GM21390 (cell line): ENCODE results near the gene CCN6.
"Not testable (repeated sequence)": the region's sequence is repeated elsewhere in the genome, so short reads cannot be mapped to it uniquely, and the experiment has no call there.

Source experiments
- ATAC-seq: cut with Tn5 transposase; IDR thresholded peaks from one replicate; pipeline ENCODE4 v1.9.1; 2021; ENCODE audit not compliant: unreplicated experiment

Gene CCN6

DNA sequence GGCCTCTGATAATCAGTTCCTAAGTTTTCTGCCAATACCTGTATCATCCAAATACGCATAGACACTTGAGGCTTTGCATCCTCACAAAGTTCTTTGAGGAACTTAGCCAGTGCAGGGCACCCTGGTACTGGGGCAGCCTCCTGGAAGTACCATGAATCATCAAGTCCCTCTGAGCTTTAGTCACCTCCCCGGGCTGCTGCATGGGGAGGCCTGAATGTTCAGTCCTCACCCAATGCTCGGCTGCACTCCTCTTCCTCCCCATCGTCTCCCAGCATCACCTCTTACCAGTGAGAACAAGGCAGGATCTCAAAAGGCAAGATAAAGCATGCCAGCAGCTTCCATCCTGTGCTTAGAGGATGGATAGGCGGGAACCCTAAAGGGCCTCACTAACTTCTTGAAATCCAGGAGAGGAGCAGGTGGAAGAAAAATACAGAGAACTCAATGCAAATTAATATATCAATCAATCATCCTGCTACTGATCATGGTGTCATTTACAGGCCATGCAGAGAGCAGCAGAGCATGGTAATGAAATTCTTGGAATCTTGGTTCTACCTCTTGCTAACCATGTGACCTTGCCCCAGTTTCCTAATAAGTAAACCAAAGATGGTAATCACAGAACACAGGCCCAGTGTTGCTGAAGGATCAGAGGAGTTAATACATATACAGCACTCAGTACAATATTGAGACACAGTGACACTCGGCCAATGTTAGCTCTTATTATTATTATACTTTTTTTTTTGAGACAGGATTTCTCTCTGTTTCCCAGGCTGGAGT lies 4.7 kb upstream of the CCN6 start:
- no peak for ATAC-seq

DNA sequence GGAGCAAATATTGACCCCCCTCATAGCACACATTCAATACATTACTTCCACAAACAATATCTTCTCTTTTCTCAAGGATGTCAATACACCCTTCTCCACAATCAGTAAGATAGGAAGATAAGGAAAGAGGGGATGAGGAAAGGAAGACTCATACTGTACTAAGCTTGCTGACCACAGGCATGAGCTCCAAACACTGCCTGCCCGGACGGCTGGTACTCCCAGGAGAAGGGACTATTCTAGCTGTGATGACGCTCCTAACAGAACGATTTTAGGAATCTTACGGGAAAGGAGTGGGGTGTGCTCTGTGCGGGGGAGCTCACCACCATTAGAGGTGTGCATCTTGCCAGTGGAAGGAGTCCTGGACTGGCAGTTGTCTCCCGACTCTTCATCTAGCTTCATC lies 3.9 kb upstream of the CCN6 start:
- no peak for ATAC-seq

DNA sequence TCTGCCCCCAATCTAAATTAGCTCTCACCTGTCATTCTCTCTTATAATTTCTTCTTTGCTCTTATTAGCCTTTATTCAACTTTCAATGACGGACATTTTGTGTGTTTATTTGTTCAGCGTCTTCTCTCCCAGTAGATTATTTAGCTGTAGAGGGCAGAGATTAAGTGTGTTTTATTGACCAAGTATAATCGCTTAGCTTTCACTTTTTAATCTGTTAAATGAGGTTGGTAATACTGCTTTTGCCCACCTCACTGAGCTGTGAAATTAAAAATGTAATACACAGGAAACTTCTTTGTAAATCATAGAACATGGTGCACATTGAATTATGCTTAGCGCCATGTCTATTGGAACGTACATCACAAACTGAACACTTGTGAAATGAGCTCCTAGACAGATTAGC lies 3.5 kb upstream of the CCN6 start:
- no peak for ATAC-seq

- ATAC-seq: not testable (repeated sequence)
Measured at GRCh38 chr6:112051251-112051740, 2.6 kb upstream of the CCN6 start.

DNA sequence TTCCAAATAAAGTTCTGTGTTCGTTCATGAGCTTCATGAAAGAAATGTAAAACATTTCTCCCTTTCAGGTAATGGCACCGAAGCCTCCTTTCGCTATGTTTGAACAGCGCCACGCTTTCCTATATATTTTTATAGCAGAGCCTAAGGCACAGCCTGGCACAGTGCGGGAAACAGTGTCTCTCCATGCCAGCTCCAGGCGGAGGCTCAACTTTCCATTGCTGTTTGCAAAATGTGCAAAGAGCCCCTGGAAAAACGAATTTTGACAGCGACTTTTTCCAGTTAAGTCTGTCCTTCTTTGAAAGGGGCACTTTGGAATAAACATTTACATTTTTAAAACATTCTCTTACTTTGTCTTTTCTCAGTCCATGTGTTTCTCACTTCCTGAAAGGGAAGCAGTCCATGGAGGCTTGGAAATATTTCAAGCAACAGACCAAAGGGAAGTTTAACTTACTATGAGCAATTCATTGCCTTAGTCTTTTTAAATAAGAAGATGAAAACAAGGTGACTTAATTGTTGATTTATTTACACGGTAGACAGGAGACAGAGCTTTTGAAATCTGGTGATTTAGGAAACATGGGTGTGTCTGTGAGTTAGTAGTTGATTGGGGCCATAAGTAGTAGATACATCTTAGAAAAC lies 769 bp downstream of the CCN6 start:
- no peak for ATAC-seq

- ATAC-seq: no peak
Measured at GRCh38 chr6:112058243-112059032, 4.5 kb downstream of the CCN6 start.

- no peak for ATAC-seq
Measured at GRCh38 chr6:112061605-112062004, 7.7 kb downstream of the CCN6 start.

- no peak for ATAC-seq
Measured at GRCh38 chr6:112062966-112063365, 9.1 kb downstream of the CCN6 start.

- no peak for ATAC-seq
Measured at GRCh38 chr6:112065426-112065986, 11.6 kb downstream of the CCN6 start.

GRCh38 chr6:112066606-112067005 lies 12.7 kb downstream of the CCN6 start:
- no peak for ATAC-seq

DNA sequence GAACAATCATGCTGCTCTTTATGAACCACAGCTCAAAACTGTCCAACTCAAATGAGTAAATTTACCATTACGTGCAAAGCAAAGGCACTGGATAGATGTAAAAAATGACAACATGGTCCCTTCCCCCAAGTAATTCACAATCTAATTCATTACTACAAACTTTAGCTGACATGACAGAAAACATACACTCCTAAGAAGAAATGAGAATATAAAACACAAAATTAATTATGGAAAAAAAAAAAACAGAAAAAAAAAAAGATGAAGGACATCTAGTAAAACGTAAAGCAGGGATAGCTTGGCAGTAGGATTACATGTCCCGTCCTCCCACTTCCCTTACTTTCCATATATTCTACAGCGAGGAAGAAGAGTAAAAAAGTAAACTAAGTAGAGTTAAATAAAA lies 27.7 kb downstream of the CCN6 start:
- no peak for ATAC-seq

DNA sequence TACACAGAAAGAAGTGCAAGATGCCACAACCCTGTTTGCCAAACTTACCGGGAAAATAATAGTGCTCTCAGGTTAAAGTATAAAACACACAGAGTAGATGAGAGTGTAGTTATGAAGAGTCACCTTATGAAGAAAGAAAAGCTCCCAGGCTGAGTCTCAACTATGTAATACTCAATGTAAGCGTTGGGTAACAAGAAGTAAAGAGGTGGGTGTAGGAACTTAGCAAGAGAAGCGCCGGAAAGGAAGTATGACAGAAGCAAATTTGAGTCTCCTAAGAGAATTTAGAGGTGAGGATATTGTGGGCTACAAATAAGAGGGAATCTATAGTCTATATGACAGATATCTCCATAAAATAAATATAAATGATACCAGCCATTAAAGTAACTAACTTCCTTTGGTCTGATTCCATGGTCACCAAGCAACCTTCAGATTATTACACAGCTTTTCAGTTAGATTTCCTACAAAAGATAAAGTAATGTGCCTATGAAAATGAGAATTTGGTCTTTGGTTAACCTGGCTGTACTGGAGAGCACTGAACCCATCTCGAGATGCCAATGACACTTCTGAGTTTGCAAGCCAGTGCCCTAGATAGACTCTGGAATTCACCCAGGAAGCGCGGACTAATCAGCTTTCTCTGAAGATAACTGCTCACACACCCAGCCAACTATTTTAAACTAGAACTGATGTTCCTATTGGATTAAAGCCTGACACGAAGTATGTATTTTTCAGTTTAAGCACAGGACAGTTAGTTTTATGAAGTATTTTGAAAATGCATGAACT lies 31.6 kb downstream of the CCN6 start:
- ATAC-seq: no peak

- peak; percentile 23 for ATAC-seq
Measured at GRCh38 chr6:112086744-112087135, 32.8 kb downstream of the CCN6 start.

DNA sequence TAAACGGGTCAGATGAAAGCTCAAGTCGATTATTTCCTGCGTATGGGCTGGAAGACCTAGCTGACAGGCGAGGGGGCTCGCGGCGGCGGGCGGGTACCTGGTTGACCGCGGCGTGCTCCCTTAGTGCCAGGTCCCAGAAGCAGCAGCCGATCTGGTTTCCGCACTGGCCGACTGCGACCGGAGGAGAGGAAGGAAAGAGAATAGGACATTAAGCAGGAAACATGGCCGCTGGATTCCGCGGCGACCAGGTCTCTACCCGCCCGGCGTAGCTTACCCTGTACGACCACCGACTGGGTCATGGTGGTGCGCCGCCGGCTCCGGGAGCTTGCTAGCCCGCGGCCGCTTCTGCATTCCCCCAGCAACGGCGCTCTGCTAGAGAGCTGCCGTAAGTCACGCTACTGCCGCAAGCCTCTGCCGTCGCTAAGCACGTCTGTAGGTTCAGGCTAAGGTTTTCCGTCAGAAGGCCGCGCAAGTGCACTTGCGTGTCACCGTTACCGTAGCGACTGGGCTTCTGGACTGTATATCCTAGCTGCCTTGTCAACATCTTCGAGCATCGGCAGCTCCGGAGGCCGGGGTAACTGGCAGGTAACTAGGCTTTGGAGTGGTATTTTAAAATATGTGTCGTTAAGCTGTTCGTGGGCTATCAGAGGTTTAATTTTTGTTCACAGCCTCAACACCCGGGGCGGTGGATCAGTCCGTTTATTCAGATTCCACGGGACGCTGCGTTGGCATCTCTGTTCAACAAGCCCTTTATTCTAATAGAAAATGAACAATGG lies 33.4 kb downstream of the CCN6 start, which contains the start of the genes FAM229B and TUBE1:
Gene FAM229B (plus strand): TSS at position 456 of the 776 bp plus-strand sequence. CDS start 11,693 bp downstream, outside the sequence.
Gene TUBE1 (minus strand): TSS at position 347 of the 776 bp plus-strand sequence. CDS start 48 bp downstream, at position 299.
- peak; percentile 97 for ATAC-seq

- ATAC-seq: no peak
Measured at GRCh38 chr6:112087916-112088315, 34.0 kb downstream of the CCN6 start.

DNA sequence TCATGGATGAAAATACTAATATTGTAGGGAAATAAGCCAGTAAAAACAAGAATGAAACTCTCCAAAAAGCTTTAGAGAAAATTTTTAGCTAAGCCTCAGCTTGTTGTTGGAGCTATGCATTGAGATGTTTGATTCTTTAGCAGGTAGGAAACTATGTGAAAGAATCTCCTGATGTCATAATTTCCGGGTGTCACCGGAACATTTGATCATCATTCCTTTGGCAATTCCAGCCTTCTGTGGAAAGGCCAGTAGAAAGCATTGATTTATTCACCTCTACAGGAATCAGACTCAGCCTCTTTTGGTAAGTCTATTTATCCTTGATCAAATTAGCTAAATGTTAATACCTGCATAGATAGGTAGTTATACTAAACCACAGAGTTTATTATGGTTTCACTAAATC lies 43.0 kb downstream of the CCN6 start:
- ATAC-seq: no peak

GRCh38 chr6:112100561-112100960 lies 46.7 kb downstream of the CCN6 start:
- no peak for ATAC-seq

DNA sequence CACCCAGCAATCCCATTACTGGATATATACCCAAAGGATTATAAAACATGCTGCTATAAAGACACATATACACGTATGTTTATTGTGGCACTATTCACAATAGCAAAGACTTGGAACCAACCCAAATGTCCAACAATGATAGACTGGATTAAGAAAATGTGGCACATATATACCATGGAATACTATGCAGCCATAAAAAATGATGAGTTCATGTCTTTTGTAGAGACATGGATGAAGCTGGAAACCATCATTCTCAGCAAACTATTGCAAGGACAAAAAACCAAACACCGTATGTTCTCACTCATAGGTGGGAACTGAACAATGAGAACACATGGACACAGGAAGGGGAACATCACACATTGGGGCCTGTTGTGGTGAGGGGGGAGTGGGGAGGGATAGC lies 52.1 kb downstream of the CCN6 start:
- not testable (repeated sequence) for ATAC-seq

- no peak for ATAC-seq
Measured at GRCh38 chr6:112106562-112106961, 52.7 kb downstream of the CCN6 start.

- no peak for ATAC-seq
Measured at GRCh38 chr6:112109262-112109661, 55.4 kb downstream of the CCN6 start.
